Loucy (cell line): ENCODE results near the gene NPIPB8.
"Not testable (repeated sequence)": the region's sequence is repeated elsewhere in the genome, so short reads cannot be mapped to it uniquely, and the experiment has no call there.

Experiments used
- H2AFZ ChIP-seq: fragments of 200-600 bp; sonication (generic); 2 replicates; pipeline ENCODE4 v1.6.0; 2016; ENCODE audit warnings: antibody characterized with exemption, mild to moderate bottlenecking, low read length, moderate library complexity
- H3F3A ChIP-seq: fragments of 200-600 bp; 2 replicates; pipeline ENCODE4 v1.6.0; 2016; ENCODE audit warnings: antibody characterized with exemption, low read depth, mild to moderate bottlenecking
- H3K27me3 ChIP-seq: fragments of 200-600 bp; sonication (generic); 2 replicates; pipeline ENCODE4 v1.6.1; 2014; ENCODE audit warnings: low read length, mild to moderate bottlenecking; ENCODE audit not compliant: insufficient read depth, poor library complexity, severe bottlenecking
- H3K36me3 ChIP-seq: fragments of 200-600 bp; sonication (generic); 2 replicates; pipeline ENCODE4 v1.6.1; 2016; ENCODE audit warnings: low read length; ENCODE audit not compliant: insufficient read depth
- H3K4me1 ChIP-seq: fragments of 200-600 bp; sonication (generic); 2 replicates; pipeline ENCODE4 v1.5.1; 2014; ENCODE audit warnings: low read length, mild to moderate bottlenecking; ENCODE audit not compliant: insufficient read depth, poor library complexity, severe bottlenecking
- H3K4me2 ChIP-seq: fragments of 200-600 bp; sonication (generic); 2 replicates; pipeline ENCODE4 v1.6.0; 2014; ENCODE audit warnings: antibody characterized with exemption, low read length, low read depth, mild to moderate bottlenecking; ENCODE audit not compliant: poor library complexity, severe bottlenecking
- H3K4me3 ChIP-seq: fragments of 200-600 bp; sonication (generic); 2 replicates; pipeline ENCODE4 v1.5.1; 2014; ENCODE audit warnings: low read length, mild to moderate bottlenecking, mixed read lengths; ENCODE audit not compliant: poor library complexity, severe bottlenecking
- H3K79me2 ChIP-seq: fragments of 200-600 bp; sonication (generic); 2 replicates; pipeline ENCODE4 v1.6.1; 2014; ENCODE audit warnings: low read length; ENCODE audit not compliant: insufficient read depth
- H3K9ac ChIP-seq: fragments of 200-600 bp; sonication (generic); 2 replicates; pipeline ENCODE4 v1.6.0; 2014; ENCODE audit warnings: mild to moderate bottlenecking, low read depth, low read length, moderate library complexity; ENCODE audit not compliant: poor library complexity, severe bottlenecking
- H3K9me2 ChIP-seq: fragments of 200-600 bp; sonication (generic); replicated peaks from 2 replicates; pipeline ENCODE4 v1.6.1; 2016; ENCODE audit warnings: low read depth, low read length, mixed read lengths
- H3K9me3 ChIP-seq: fragments of 200-600 bp; sonication (generic); 2 replicates; pipeline ENCODE4 v1.6.1; 2014; ENCODE audit warnings: mild to moderate bottlenecking, antibody characterized with exemption, low read length, low read depth; ENCODE audit not compliant: insufficient read depth
- H4K20me1 ChIP-seq: fragments of 200-600 bp; sonication (generic); 2 replicates; pipeline ENCODE4 v1.6.0; 2014; ENCODE audit warnings: antibody characterized with exemption, low read length, mild to moderate bottlenecking; ENCODE audit not compliant: insufficient read depth, poor library complexity, severe bottlenecking
- EZH2phosphoT487 ChIP-seq: fragments of 200-600 bp; IDR thresholded peaks from 2 replicates; pipeline ENCODE4 v1.6.1; 2018; ENCODE audit warnings: antibody characterized with exemption, mild to moderate bottlenecking, moderate library complexity, borderline replicate concordance
- TF ChIP-seq, protein P1 (sequence below): fragments of 200-600 bp; sonication (generic); conservative IDR thresholded peaks from 2 replicates; pipeline ENCODE4 v1.5.1; 2014; ENCODE audit warnings: mild to moderate bottlenecking, antibody characterized with exemption, low read length

NPIPB8 gene

DNA sequence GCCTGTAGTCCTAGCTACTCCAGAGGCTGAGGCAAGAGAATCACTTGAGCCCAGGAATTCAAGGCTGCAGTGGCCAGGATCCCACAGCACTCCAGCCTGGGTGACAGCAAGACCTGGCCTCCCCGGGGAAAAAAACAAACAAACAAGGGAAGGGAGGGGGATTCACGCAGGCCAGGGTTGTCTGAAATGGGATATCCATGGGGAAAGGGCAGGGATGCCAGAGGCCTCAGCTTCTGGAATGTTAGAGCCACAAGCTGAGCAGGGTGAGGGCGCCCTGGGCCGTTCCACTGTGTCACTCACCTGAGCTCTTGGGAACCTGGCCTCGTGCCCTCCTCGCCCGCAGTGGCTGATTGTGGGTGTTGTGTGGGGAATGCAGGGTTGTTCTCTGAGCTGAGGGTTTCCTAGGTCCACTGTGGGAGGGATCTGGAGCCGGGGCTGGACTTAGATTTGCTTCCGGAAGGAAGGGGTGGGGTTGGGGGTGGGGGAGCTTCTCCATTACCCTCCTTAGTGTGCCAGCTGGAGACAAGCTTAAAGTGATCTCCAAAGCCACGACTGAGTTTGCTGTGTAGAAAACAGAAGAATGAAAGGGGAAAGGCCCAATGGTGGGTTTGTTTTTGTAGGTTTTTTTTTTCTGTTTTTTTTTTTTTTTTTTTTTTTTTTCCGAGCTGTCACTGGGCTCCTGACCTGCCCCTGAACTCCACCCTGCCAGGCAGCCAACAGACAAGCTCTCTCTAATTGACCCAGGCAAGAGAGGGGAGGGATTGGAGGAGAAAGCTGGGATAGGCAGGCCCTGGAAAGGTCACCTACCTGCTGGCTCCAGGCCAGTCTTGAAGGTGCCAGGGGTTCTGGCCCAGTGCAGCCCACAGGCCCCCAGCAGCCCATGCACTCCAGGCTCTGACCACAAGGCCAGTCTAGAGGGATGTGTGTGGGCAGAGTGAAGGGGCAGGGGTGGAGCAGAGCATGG, 28.0 kb upstream of the NPIPB8 start, which contains the start of gene SULT1A1:
Gene SULT1A1 (minus strand): TSS at position 414 of the 964 bp plus-strand sequence. CDS start 1,189 bp downstream, outside the sequence.
- no peaks in the 10 kb centered on the region for H3K79me2 ChIP-seq
- H3K9me3 ChIP-seq = no peaks in the 10 kb centered on the region
- H3F3A ChIP-seq = no peaks in the 10 kb centered on the region
- TF ChIP-seq, protein P1, sequence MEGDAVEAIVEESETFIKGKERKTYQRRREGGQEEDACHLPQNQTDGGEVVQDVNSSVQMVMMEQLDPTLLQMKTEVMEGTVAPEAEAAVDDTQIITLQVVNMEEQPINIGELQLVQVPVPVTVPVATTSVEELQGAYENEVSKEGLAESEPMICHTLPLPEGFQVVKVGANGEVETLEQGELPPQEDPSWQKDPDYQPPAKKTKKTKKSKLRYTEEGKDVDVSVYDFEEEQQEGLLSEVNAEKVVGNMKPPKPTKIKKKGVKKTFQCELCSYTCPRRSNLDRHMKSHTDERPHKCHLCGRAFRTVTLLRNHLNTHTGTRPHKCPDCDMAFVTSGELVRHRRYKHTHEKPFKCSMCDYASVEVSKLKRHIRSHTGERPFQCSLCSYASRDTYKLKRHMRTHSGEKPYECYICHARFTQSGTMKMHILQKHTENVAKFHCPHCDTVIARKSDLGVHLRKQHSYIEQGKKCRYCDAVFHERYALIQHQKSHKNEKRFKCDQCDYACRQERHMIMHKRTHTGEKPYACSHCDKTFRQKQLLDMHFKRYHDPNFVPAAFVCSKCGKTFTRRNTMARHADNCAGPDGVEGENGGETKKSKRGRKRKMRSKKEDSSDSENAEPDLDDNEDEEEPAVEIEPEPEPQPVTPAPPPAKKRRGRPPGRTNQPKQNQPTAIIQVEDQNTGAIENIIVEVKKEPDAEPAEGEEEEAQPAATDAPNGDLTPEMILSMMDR = no peak
- TF ChIP-seq EZH2phosphoT487 = no peak
- H2AFZ ChIP-seq = no peak within 1 kb of the TSS
- no peaks in the 10 kb centered on the region for H3K36me3 ChIP-seq
- H3K9me2 ChIP-seq = no peaks in the 10 kb centered on the region
- H4K20me1 ChIP-seq = no peaks in the 10 kb centered on the region
- no peak within 1 kb of the TSS for H3K4me3 ChIP-seq
- peak within 1 kb of the TSS; percentile 29 for H3K9ac ChIP-seq
- H3K4me1 ChIP-seq = peaks cover 10% of the 10 kb centered on the region
- peak within 1 kb of the TSS; percentile 27 for H3K4me2 ChIP-seq
- H3K27me3 ChIP-seq = no peaks in the 10 kb centered on the region

DNA sequence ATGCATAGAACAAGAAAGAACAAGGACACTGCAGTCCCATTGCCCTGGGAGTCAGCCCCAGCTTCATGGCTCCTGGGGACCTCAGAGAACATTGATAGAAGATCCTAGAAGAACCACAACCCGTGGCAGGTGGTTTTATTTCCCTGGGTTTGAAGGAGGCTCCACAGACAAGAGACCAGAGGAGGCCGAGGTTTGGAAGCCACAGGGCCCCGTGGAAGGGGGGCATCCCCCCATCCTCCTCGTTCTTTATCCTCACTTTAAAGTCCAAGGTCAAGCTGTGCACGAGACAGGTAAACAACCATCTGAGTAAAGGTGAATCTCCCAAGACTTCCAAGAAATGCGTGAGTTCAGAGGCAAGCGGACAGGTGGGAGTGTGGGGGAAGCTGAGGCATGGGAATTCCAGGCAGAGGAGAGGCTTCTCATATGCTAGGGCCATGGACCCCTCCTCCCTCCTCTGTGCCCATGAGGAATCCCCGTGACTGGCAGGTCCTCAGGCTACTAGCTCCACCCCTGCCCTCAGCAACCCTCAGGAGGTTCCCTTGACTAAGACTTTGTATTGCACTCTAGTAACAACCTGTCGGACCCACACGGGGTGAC, 27.2 kb upstream of the NPIPB8 start:
- Histone ChIP-seq H3K9ac (no peak overlapping the region), H3K79me2 (no peaks in the 10 kb centered on the region), H3K9me3 (no peaks in the 10 kb centered on the region), H3K4me2 (peak overlapping the region; percentile 27), H3K9me2 (no peaks in the 10 kb centered on the region), H3K27me3 (no peaks in the 10 kb centered on the region), H3K4me3 (no peak overlapping the region), H3K36me3 (no peaks in the 10 kb centered on the region), H2AFZ (no peak overlapping the region), H3K4me1 (peaks cover 10% of the 10 kb centered on the region), H4K20me1 (no peaks in the 10 kb centered on the region), H3F3A (no peaks in the 10 kb centered on the region)
- no peak for TF ChIP-seq EZH2phosphoT487
- TF ChIP-seq, protein P1 = no peak

- H3K27me3 ChIP-seq, H3K4me2 ChIP-seq, H3K9me2 ChIP-seq, H3K36me3 ChIP-seq, H3K9me3 ChIP-seq, H3K79me2 ChIP-seq, H3K4me3 ChIP-seq, H2AFZ ChIP-seq, H3K4me1 ChIP-seq, H4K20me1 ChIP-seq, H3K9ac ChIP-seq, H3F3A ChIP-seq: not testable (repeated sequence)
These were observed 25.2 kb upstream of the NPIPB8 start for GRCh38 chr16:28612359-28613280.

GRCh38 chr16:28613912-28614311, 24.0 kb upstream of the NPIPB8 start:
- H2AFZ ChIP-seq, H3F3A ChIP-seq, H3K4me2 ChIP-seq, H3K9me2 ChIP-seq, H3K9me3 ChIP-seq, H3K9ac ChIP-seq, H4K20me1 ChIP-seq, H3K27me3 ChIP-seq, H3K4me1 ChIP-seq, H3K4me3 ChIP-seq, H3K79me2 ChIP-seq, H3K36me3 ChIP-seq: not testable (repeated sequence)

- not testable (repeated sequence) for H2AFZ ChIP-seq, H3K79me2 ChIP-seq, H3K27me3 ChIP-seq, H3K4me2 ChIP-seq, H3K9me2 ChIP-seq, H3K9ac ChIP-seq, H4K20me1 ChIP-seq, H3K4me1 ChIP-seq, H3F3A ChIP-seq, H3K4me3 ChIP-seq, H3K9me3 ChIP-seq, H3K36me3 ChIP-seq
These were observed 23.3 kb upstream of the NPIPB8 start for GRCh38 chr16:28614561-28614960.
